Esophagus (tissue), 2 donors: ENCODE data around the gene ABCA13. TPM values are rescaled to one million over a fixed set of nuclear protein-coding genes. Genes with fewer than 3 reads are reported as not detected.

Source experiments
- H3K27ac ChIP-seq, 2 donors: one replicate each; pipeline ENCODE4 v1.5.1; 2013; ENCODE audit warnings: low read depth in 2 of 2, mild to moderate bottlenecking in 2 of 2, inconsistent platforms in 1 of 2, low read length in 1 of 2, moderate library complexity in 1 of 2
- H3K27me3 ChIP-seq, 2 donors: one replicate each; pipeline ENCODE4 v1.6.1; 2013; ENCODE audit warnings: low read length in 2 of 2, control low read depth in 1 of 2, mild to moderate bottlenecking in 1 of 2; ENCODE audit not compliant: insufficient read depth in 2 of 2, control insufficient read depth in 1 of 2
- H3K36me3 ChIP-seq, 2 donors: one replicate each; pipeline ENCODE4 v1.6.1; 2013; ENCODE audit warnings: low read length in 1 of 2; ENCODE audit not compliant: control insufficient read depth in 2 of 2, insufficient read depth in 2 of 2
- H3K4me1 ChIP-seq, 2 donors: one replicate each; pipeline ENCODE4 v1.6.1; 2013; ENCODE audit warnings: low read length in 1 of 2; ENCODE audit not compliant: control insufficient read depth in 2 of 2, insufficient read depth in 2 of 2
- H3K4me3 ChIP-seq, 2 donors: one replicate each; pipeline ENCODE4 v1.5.1; 2013; ENCODE audit warnings: low read length in 2 of 2, mild to moderate bottlenecking in 2 of 2, low read depth in 1 of 2, moderate library complexity in 1 of 2
- H3K9me3 ChIP-seq, 2 donors: one replicate each; pipeline ENCODE4 v1.6.1; 2013; ENCODE audit warnings: mild to moderate bottlenecking in 2 of 2, low read depth in 1 of 2, low read length in 1 of 2, moderate library complexity in 1 of 2; ENCODE audit not compliant: control insufficient read depth in 2 of 2, insufficient read depth in 1 of 2
- WGBS, 2 donors: extraction: QIAGEN DNeasy Blood & Tissue Kit; methylation state at CpG; one replicate each; pipeline ENCODE4 v1.1.7; 2013; 5-methylcytosine and 5-hydroxymethylcytosine counted together
- polyA plus RNA-seq, 2 donors: library from polyadenylated mRNA; stranded (reverse); fragments of 200-250 nt; gene quantifications; one replicate each; pipeline ENCODE4 v1.2.3, GENCODE V29; 2013
- donor health status: healthy with polysubstance abuse.
- donor health status: Bipolar disorder and iron deficiency.

The ABCA13 gene
- polyA plus RNA-seq, 2 donors = 0.49 to 1.6 TPM

DNA sequence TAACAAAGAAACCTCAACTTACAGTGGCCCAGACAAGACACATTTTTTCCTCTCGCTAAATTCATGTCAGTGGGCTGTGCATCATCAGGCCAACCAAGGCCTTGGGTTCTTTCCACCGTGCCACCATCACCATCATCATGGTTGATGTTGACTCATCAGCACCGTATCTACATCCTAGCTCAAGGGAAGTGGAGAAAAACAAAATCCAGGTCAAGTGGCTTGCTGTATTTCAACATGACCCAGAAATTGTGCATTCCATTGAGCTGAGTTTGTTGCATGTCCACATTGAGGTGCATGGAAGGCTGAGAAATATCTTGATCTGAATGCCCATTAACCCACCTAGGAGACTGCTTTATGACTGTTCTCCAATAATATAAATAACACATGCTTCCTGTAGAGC is 440.7 kb downstream of the ABCA13 start:
- peaks cover 0 to 2% of the 10 kb centered on the region in 2 donors for H3K27me3 ChIP-seq
- WGBS, 2 donors = 84 to 92% methylated on average over 3 of the region's 3 CpGs

GRCh38 chr7:48617508-48617907 is 446.2 kb downstream of the ABCA13 start:
- peaks cover 0 to 2% of the 10 kb centered on the region in 2 donors for H3K27me3 ChIP-seq
- no peaks in the 10 kb centered on the region for H3K9me3 ChIP-seq
- H3K36me3 ChIP-seq = no peaks in the 10 kb centered on the region
- no peaks in the 10 kb centered on the region for H3K4me1 ChIP-seq
- H3K27ac ChIP-seq = no peak overlapping the region
- H3K4me3 ChIP-seq = no peak overlapping the region
- 63 to 77% methylated on average over 7 of the region's 7 CpGs for WGBS, 2 donors

More for the DNA sequence above, 440.7 kb downstream of the ABCA13 start:
- Histone ChIP-seq H3K9me3 (peaks cover 0 to 3% of the 10 kb centered on the region in 2 donors), H3K4me3 (no peak overlapping the region), H3K36me3 (no peaks in the 10 kb centered on the region), H3K27ac (no peak overlapping the region), H3K4me1 (no peaks in the 10 kb centered on the region)

GRCh38 chr7:48617993-48618392 is 446.7 kb downstream of the ABCA13 start:
- 84 to 92% methylated on average over 3 of the region's 3 CpGs for WGBS, 2 donors
- Histone ChIP-seq H3K27ac (no peak overlapping the region), H3K4me3 (no peak overlapping the region), H3K36me3 (no peaks in the 10 kb centered on the region), H3K9me3 (no peaks in the 10 kb centered on the region), H3K4me1 (no peaks in the 10 kb centered on the region), H3K27me3 (peaks cover 0 to 2% of the 10 kb centered on the region in 2 donors)

DNA sequence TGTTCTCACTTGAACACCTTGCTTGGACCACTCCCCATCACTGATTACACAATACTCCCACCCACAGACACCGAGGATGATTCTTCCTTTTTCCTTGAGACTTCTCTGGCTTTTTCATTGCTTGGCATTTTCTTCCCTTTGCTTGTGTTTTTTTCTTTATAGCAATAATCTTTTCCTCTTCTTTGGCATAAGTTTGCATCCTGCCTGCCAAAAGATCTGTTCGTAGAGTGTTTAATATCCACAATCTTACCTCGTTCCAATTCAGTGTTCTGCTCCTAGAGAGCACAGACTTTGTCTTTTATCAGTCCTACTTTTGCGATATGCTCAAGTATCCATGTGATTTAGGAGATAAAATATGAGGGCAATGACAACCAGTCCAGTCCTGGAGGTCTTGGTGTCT is 449.8 kb downstream of the ABCA13 start:
- H3K27me3 ChIP-seq = no peaks in the 10 kb centered on the region
- 35 to 46% methylated on average over 4 of the region's 4 CpGs for WGBS, 2 donors

GRCh38 chr7:48627164-48627563 is 455.9 kb downstream of the ABCA13 start:
- Histone ChIP-seq H3K36me3 (no peaks in the 10 kb centered on the region), H3K27me3 (no peaks in the 10 kb centered on the region), H3K4me1 (no peaks in the 10 kb centered on the region), H3K4me3 (no peak overlapping the region), H3K27ac (no peak overlapping the region), H3K9me3 (no peaks in the 10 kb centered on the region)
- 76 to 83% methylated on average over 4 of the region's 4 CpGs for WGBS, 2 donors

More for the DNA sequence above, 449.8 kb downstream of the ABCA13 start:
- Histone ChIP-seq H3K4me3 (no peak overlapping the region), H3K27ac (no peak overlapping the region), H3K9me3 (no peaks in the 10 kb centered on the region), H3K4me1 (no peaks in the 10 kb centered on the region), H3K36me3 (no peaks in the 10 kb centered on the region)

DNA sequence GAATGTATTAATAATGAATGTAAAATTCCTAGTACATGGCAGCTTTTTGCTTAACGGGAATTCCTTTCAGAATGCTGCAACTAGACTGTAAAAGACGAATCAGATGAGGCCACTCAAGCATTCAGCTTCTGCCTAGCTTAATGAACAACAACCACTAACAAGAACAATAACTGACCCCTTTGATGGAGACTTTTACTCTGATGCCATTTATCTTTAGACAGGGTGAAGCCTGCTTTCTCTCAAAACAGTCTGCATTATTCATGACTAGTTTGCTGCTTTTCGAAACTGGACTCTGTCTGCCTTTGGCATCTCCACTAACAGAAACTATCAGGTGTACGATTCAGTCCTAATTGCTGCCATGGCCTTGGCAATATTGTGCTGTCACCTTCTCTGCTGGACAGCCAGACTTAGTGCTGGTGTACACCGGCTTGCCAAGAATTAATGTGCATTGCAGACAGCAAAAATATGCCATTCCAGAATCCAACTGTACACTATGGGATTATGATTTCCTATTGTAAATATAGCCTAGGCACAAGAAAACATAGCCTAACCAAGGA is 457.6 kb downstream of the ABCA13 start:
- no peaks in the 10 kb centered on the region for H3K4me1 ChIP-seq
- no peaks in the 10 kb centered on the region for H3K9me3 ChIP-seq
- no peak overlapping the region for H3K27ac ChIP-seq
- H3K4me3 ChIP-seq = no peak overlapping the region
- no peaks in the 10 kb centered on the region for H3K36me3 ChIP-seq
- 77 to 78% methylated on average over 5 of the region's 5 CpGs for WGBS, 2 donors
- no peaks in the 10 kb centered on the region for H3K27me3 ChIP-seq

DNA sequence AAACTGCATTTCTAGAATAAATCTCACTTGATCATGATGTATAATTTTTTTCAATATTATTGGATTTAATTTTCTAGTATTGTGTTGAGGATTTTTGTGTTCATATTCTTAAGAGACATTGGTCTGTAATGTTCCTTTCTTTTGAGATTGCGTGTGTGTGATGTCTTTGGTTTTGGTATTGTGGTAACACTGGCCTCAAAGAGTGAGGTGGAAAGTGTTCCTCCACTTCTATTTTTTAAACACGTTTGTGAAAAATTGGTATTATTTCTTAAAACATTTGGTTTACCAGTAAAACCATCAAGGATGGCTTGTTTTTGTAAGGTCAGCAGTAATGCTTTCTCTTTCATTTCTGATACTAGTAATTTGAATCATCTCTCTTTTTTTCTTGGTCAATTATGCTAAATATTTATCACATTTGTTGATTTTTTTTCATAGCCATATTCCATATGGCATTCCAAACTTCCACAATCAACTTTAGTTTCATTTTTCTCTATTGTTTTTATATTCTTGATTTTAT is 462.9 kb downstream of the ABCA13 start:
- Histone ChIP-seq H3K4me3 (no peak overlapping the region), H3K36me3 (no peaks in the 10 kb centered on the region), H3K27ac (no peak overlapping the region), H3K9me3 (no peaks in the 10 kb centered on the region), H3K4me1 (peaks cover 0 to 2% of the 10 kb centered on the region in 2 donors), H3K27me3 (no peaks in the 10 kb centered on the region)
- WGBS, 2 donors = 66 to 88% methylated on average over 2 of the region's 2 CpGs

- 89% methylated on average over 1 of the region's 1 CpG for WGBS, 2 donors
- no peak overlapping the region for H3K4me3 ChIP-seq
- H3K27ac ChIP-seq = no peak overlapping the region
Measured at GRCh38 chr7:48635796-48636195, 464.5 kb downstream of the ABCA13 start.

GRCh38 chr7:48636391-48637015 is 465.2 kb downstream of the ABCA13 start:
- no peaks in the 10 kb centered on the region for H3K27me3 ChIP-seq
- H3K4me1 ChIP-seq = peaks cover 0 to 2% of the 10 kb centered on the region in 2 donors
- H3K4me3 ChIP-seq = no peak overlapping the region
- H3K36me3 ChIP-seq = no peaks in the 10 kb centered on the region
- H3K9me3 ChIP-seq = no peaks in the 10 kb centered on the region
- H3K27ac ChIP-seq = no peak overlapping the region
- WGBS, 2 donors = 41 to 69% methylated on average over 3 of the region's 3 CpGs

More at GRCh38 chr7:48635796-48636195, 464.5 kb downstream of the ABCA13 start:
- no peaks in the 10 kb centered on the region for H3K36me3 ChIP-seq
- H3K27me3 ChIP-seq = no peaks in the 10 kb centered on the region
- peaks cover 0 to 2% of the 10 kb centered on the region in 2 donors for H3K4me1 ChIP-seq
- no peaks in the 10 kb centered on the region for H3K9me3 ChIP-seq

- H3K4me1 ChIP-seq = peaks cover 0 to 2% of the 10 kb centered on the region in 2 donors
- H3K27me3 ChIP-seq = no peaks in the 10 kb centered on the region
- no peaks in the 10 kb centered on the region for H3K9me3 ChIP-seq
- no peaks in the 10 kb centered on the region for H3K36me3 ChIP-seq
- 28 to 36% methylated on average over 1 of the region's 1 CpG for WGBS, 2 donors
- H3K27ac ChIP-seq = no peak overlapping the region
- no peak overlapping the region for H3K4me3 ChIP-seq
Measured at GRCh38 chr7:48637382-48637781, 466.1 kb downstream of the ABCA13 start.
